ENCODE results near the gene C19orf38. TPM values are rescaled to one million over a fixed set of nuclear protein-coding genes. Genes with fewer than 3 reads are reported as not detected.
"Not testable (repeated sequence)": the region's sequence is repeated elsewhere in the genome, so short reads cannot be mapped to it uniquely, and the experiment has no call there.

Gene C19orf38
- total and polyA plus RNA-seq, 4 donors: 0.90 to 2.0 (median 1.6) TPM

GRCh38 chr19:10876459-10877240, 28.4 kb downstream of the C19orf38 start:
- H3K4me3 ChIP-seq (ENCODE audit: low read length in 2 of 2): no peak overlapping the region
- H3K9me3 ChIP-seq (ENCODE audit: control insufficient read depth, low read length): no peaks in the 10 kb centered on the region
- DNase-seq: peak in 1 of 2 donors; percentile 71
- WGBS, 2 donors: 32 to 41% methylated on average over 10 of the region's 10 CpGs
- no peaks in the 10 kb centered on the region for H3K27me3 ChIP-seq (ENCODE audit: control insufficient read depth in 1 of 2, insufficient read depth in 2 of 2, low read length in 1 of 2)
- intact Hi-C loops (cut with DNase I): loop anchor here in 1 of 2 donors (10.0 kb wide), 1 partner anchor 48 kb away; the partner anchor contains the start of genes TIMM29 and YIPF2
- H3K36me3 ChIP-seq (ENCODE audit: control insufficient read depth in 1 of 2, insufficient read depth in 2 of 2, low read length in 1 of 2): no peaks in the 10 kb centered on the region
- ATAC-seq (ENCODE audit: low FRiP score): peak; percentile 39
- no peaks in the 10 kb centered on the region for H3K4me1 ChIP-seq (ENCODE audit: control insufficient read depth in 1 of 2, insufficient read depth in 2 of 2, low read length in 2 of 2)
- no peak overlapping the region for H3K27ac ChIP-seq (ENCODE audit: low read depth in 1 of 2, low read length in 2 of 2)

GRCh38 chr19:10877608-10878007, 29.4 kb downstream of the C19orf38 start:
- H3K27me3 ChIP-seq (ENCODE audit: control insufficient read depth in 1 of 2, insufficient read depth in 2 of 2, low read length in 1 of 2); H3K27ac ChIP-seq (ENCODE audit: low read depth in 1 of 2, low read length in 2 of 2); DNase-seq; H3K4me1 ChIP-seq (ENCODE audit: control insufficient read depth in 1 of 2, insufficient read depth in 2 of 2, low read length in 2 of 2); H3K9me3 ChIP-seq (ENCODE audit: control insufficient read depth, low read length); H3K4me3 ChIP-seq (ENCODE audit: low read length in 2 of 2); H3K36me3 ChIP-seq (ENCODE audit: control insufficient read depth in 1 of 2, insufficient read depth in 2 of 2, low read length in 1 of 2); ATAC-seq (ENCODE audit: low FRiP score): not testable (repeated sequence)
- intact Hi-C loops (cut with DNase I): loop anchor here in 1 of 2 donors (10.0 kb wide), 1 partner anchor 47 kb away; the partner anchor contains the start of genes TIMM29 and YIPF2
- WGBS, 2 donors: 96 to 98% methylated on average over 9 of the region's 9 CpGs

- Histone ChIP-seq H3K4me3 (ENCODE audit: low read length in 2 of 2) (no peak overlapping the region), H3K4me1 (ENCODE audit: control insufficient read depth in 1 of 2, insufficient read depth in 2 of 2, low read length in 2 of 2) (no peaks in the 10 kb centered on the region), H3K27me3 (ENCODE audit: control insufficient read depth in 1 of 2, insufficient read depth in 2 of 2, low read length in 1 of 2) (no peaks in the 10 kb centered on the region), H3K27ac (ENCODE audit: low read depth in 1 of 2, low read length in 2 of 2) (no peak overlapping the region), H3K9me3 (ENCODE audit: control insufficient read depth, low read length) (no peaks in the 10 kb centered on the region), H3K36me3 (ENCODE audit: control insufficient read depth in 1 of 2, insufficient read depth in 2 of 2, low read length in 1 of 2) (no peaks in the 10 kb centered on the region)
- 60 to 71% methylated on average over 3 of the region's 3 CpGs for WGBS, 2 donors
- DNase-seq: no peak
- intact Hi-C loops (cut with DNase I): loop anchor here in 1 of 2 donors (10.0 kb wide), 1 partner anchor 47 kb away; the partner anchor contains the start of genes TIMM29 and YIPF2
- ATAC-seq (ENCODE audit: low FRiP score): no peak
Measured at GRCh38 chr19:10878253-10878652, 30.0 kb downstream of the C19orf38 start.

GRCh38 chr19:10881403-10882107, 33.3 kb downstream of the C19orf38 start:
- 53 to 64% methylated on average over 14 of the region's 14 CpGs for WGBS, 2 donors
- no peaks in the 10 kb centered on the region for H3K4me1 ChIP-seq (ENCODE audit: control insufficient read depth in 1 of 2, insufficient read depth in 2 of 2, low read length in 2 of 2)
- intact Hi-C loops (cut with DNase I): no loop called here
- no peak overlapping the region for H3K4me3 ChIP-seq (ENCODE audit: low read length in 2 of 2)
- H3K27ac ChIP-seq (ENCODE audit: low read depth in 1 of 2, low read length in 2 of 2): no peak overlapping the region
- H3K9me3 ChIP-seq (ENCODE audit: control insufficient read depth, low read length): no peaks in the 10 kb centered on the region
- no peak for DNase-seq
- no peaks in the 10 kb centered on the region for H3K36me3 ChIP-seq (ENCODE audit: control insufficient read depth in 1 of 2, insufficient read depth in 2 of 2, low read length in 1 of 2)
- H3K27me3 ChIP-seq (ENCODE audit: control insufficient read depth in 1 of 2, insufficient read depth in 2 of 2, low read length in 1 of 2): no peaks in the 10 kb centered on the region
- no peak for ATAC-seq (ENCODE audit: low FRiP score)

GRCh38 chr19:10882108-10882457, 33.9 kb downstream of the C19orf38 start:
- DNase-seq: no peak
- H3K27me3 ChIP-seq (ENCODE audit: control insufficient read depth in 1 of 2, insufficient read depth in 2 of 2, low read length in 1 of 2): no peaks in the 10 kb centered on the region
- H3K27ac ChIP-seq (ENCODE audit: low read depth in 1 of 2, low read length in 2 of 2): no peak overlapping the region
- H3K4me3 ChIP-seq (ENCODE audit: low read length in 2 of 2): no peak overlapping the region
- 23 to 30% methylated on average over 9 of the region's 9 CpGs for WGBS, 2 donors
- H3K36me3 ChIP-seq (ENCODE audit: control insufficient read depth in 1 of 2, insufficient read depth in 2 of 2, low read length in 1 of 2): no peaks in the 10 kb centered on the region
- no peaks in the 10 kb centered on the region for H3K4me1 ChIP-seq (ENCODE audit: control insufficient read depth in 1 of 2, insufficient read depth in 2 of 2, low read length in 2 of 2)
- no peaks in the 10 kb centered on the region for H3K9me3 ChIP-seq (ENCODE audit: control insufficient read depth, low read length)
- intact Hi-C loops (cut with DNase I): no loop called here
- ATAC-seq (ENCODE audit: low FRiP score): no peak

DNA sequence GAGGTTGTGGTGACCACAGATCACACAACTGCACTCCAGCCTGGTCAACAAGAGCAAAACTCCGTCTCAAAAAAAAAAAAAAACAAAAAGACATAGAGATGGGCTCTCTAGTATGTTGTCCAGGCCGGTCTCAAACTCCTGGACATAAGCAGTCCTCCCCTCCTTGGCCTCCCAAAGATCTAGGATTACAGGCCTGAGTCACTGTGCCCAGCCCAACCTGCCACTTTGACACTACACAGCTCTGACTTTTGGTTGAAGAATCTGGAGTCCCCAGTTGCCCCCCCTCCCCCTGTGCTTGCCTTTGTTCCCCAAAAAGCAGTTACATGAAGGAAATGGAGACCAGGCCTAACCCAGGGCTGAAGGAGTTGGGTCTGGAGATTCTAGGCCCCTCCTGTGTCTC, 36.1 kb downstream of the C19orf38 start:
- intact Hi-C loops (cut with DNase I): no loop called here
- no peaks in the 10 kb centered on the region for H3K9me3 ChIP-seq (ENCODE audit: control insufficient read depth, low read length)
- no peaks in the 10 kb centered on the region for H3K27me3 ChIP-seq (ENCODE audit: control insufficient read depth in 1 of 2, insufficient read depth in 2 of 2, low read length in 1 of 2)
- DNase-seq (no peak), ATAC-seq (ENCODE audit: low FRiP score) (no peak)
- no peaks in the 10 kb centered on the region for H3K4me1 ChIP-seq (ENCODE audit: control insufficient read depth in 1 of 2, insufficient read depth in 2 of 2, low read length in 2 of 2)
- H3K4me3 ChIP-seq (ENCODE audit: low read length in 2 of 2): no peak overlapping the region
- H3K27ac ChIP-seq (ENCODE audit: low read depth in 1 of 2, low read length in 2 of 2): no peak overlapping the region
- WGBS, 2 donors: 68 to 78% methylated on average over 2 of the region's 2 CpGs
- H3K36me3 ChIP-seq (ENCODE audit: control insufficient read depth in 1 of 2, insufficient read depth in 2 of 2, low read length in 1 of 2): no peaks in the 10 kb centered on the region

- DNase-seq (no peak), ATAC-seq (ENCODE audit: low FRiP score) (no peak)
- H3K27ac ChIP-seq (ENCODE audit: low read depth in 1 of 2, low read length in 2 of 2): no peak overlapping the region
- no peak overlapping the region for H3K4me3 ChIP-seq (ENCODE audit: low read length in 2 of 2)
- no peaks in the 10 kb centered on the region for H3K4me1 ChIP-seq (ENCODE audit: control insufficient read depth in 1 of 2, insufficient read depth in 2 of 2, low read length in 2 of 2)
- H3K36me3 ChIP-seq (ENCODE audit: control insufficient read depth in 1 of 2, insufficient read depth in 2 of 2, low read length in 1 of 2): no peaks in the 10 kb centered on the region
- no peaks in the 10 kb centered on the region for H3K9me3 ChIP-seq (ENCODE audit: control insufficient read depth, low read length)
- WGBS, 2 donors: 48 to 62% methylated on average over 20 of the region's 20 CpGs
- H3K27me3 ChIP-seq (ENCODE audit: control insufficient read depth in 1 of 2, insufficient read depth in 2 of 2, low read length in 1 of 2): no peaks in the 10 kb centered on the region
- intact Hi-C loops (cut with DNase I): no loop called here
Measured at GRCh38 chr19:10885201-10886169, 37.3 kb downstream of the C19orf38 start.

DNA sequence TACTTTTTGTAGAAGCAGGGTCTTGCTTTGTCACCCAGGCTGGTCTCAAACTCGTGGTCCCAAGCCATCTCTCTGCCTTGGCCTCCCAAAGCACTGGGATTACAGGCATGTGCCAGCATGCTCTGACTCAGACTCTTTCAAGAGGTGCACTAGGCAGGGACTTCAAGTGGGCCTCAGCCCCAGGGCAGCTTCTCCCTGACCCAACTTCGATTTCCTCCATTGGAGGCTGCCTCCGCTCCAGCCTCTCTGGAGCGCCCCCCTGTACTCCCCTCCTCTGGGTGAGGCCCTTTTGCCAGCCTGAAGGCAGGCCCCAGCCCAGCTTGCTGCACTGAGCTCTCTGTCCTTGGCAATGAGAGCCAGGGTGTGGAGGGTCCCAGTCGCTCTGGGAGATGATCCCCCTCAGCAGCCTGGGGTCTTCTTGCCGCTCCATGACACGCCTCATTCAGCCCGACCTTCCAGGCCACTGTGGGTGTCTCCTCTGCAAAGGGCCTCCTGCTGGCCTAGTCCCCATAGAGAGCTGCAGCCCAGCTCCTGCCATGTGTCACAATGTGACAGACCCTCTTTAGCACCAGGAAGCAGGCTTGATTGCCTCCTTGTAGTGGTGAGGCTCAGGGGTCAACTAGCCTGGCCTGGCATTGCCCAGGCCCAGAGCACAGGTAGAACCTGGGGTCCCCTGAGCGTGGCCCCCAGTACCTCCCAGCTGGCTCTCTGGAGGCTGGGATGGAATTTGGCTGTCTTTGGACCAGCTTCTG, 39.6 kb downstream of the C19orf38 start:
- ATAC-seq (ENCODE audit: low FRiP score): no peak
- no peak for DNase-seq
- intact Hi-C loops (cut with DNase I): no loop called here

More for the DNA sequence above, 39.6 kb downstream of the C19orf38 start:
- no peaks in the 10 kb centered on the region for H3K9me3 ChIP-seq (ENCODE audit: control insufficient read depth, low read length)
- H3K27ac ChIP-seq (ENCODE audit: low read depth in 1 of 2, low read length in 2 of 2): no peak overlapping the region
- no peaks in the 10 kb centered on the region for H3K27me3 ChIP-seq (ENCODE audit: control insufficient read depth in 1 of 2, insufficient read depth in 2 of 2, low read length in 1 of 2)
- no peaks in the 10 kb centered on the region for H3K4me1 ChIP-seq (ENCODE audit: control insufficient read depth in 1 of 2, insufficient read depth in 2 of 2, low read length in 2 of 2)
- H3K36me3 ChIP-seq (ENCODE audit: control insufficient read depth in 1 of 2, insufficient read depth in 2 of 2, low read length in 1 of 2): no peaks in the 10 kb centered on the region
- H3K4me3 ChIP-seq (ENCODE audit: low read length in 2 of 2): no peak overlapping the region
- 81 to 84% methylated on average over 9 of the region's 9 CpGs for WGBS, 2 donors

Data from aorta (tissue), 5 donors.